K562 (cell line): ENCODE results near the gene CLEC2L. TPM values are rescaled to one million over a fixed set of nuclear protein-coding genes. Genes with fewer than 3 reads are reported as not detected.

Experiments used
- BDP1 ChIP-seq: IDR thresholded peaks from 3 replicates; pipeline ENCODE4 v1.6.1; 2011; ENCODE audit not compliant: insufficient read length, insufficient read depth
- L3MBTL2 ChIP-seq: fragments of 450-650 bp; IDR thresholded peaks from 2 replicates; pipeline ENCODE4 v1.6.1; 2016; ENCODE audit warnings: mild to moderate bottlenecking, moderate library complexity
- MYC ChIP-seq, 2 experiments: fragments of 250-450 bp in 1 of 2; sonication (Bioruptor Pico) in 1 of 2; IDR thresholded peaks; 2 replicates each; pipeline versions ENCODE4 v1.5.1 to v1.6.1; 2012 to 2021; ENCODE audit warnings: low read depth in 2 of 2, borderline replicate concordance in 1 of 2, improper control_type of control experiment in 1 of 2, low read length in 1 of 2, mild to moderate bottlenecking in 1 of 2, moderate library complexity in 1 of 2
- NFIC ChIP-seq: fragments of 450-650 bp; IDR thresholded peaks from 2 replicates; pipeline ENCODE4 v1.6.1; 2017; ENCODE audit warnings: mild to moderate bottlenecking, inconsistent platforms
- POLR2B ChIP-seq: fragments of 450-650 bp; IDR thresholded peaks from 2 replicates; pipeline ENCODE4 v1.6.1; 2018; ENCODE audit warnings: low read depth; ENCODE audit not compliant: partially characterized antibody
- SP1 ChIP-seq: sonication (generic); formaldehyde crosslinking; IDR thresholded peaks from 2 replicates; pipeline ENCODE4 v1.8.1; 2022; ENCODE audit warnings: mild to moderate bottlenecking, missing genetic modification reagents
- SP2 ChIP-seq: IDR thresholded peaks from 2 replicates; pipeline ENCODE4 v1.6.1; 2011; ENCODE audit warnings: mild to moderate bottlenecking, low read depth, low read length, moderate library complexity; ENCODE audit not compliant: poor library complexity, severe bottlenecking; ENCODE audit errors: extremely low read depth
- ZNF41 ChIP-seq: fragments of 250-450 bp; sonication (Bioruptor Pico); conservative IDR thresholded peaks from 2 replicates; pipeline ENCODE4 v1.4.0; 2020; ENCODE audit warnings: mild to moderate bottlenecking
- ZZZ3 ChIP-seq: fragments of 450-650 bp; IDR thresholded peaks from 2 replicates; pipeline ENCODE4 v1.6.1; 2016; ENCODE audit warnings: antibody characterized with exemption, mild to moderate bottlenecking, moderate library complexity
- polyA plus RNA-seq, 8 experiments: library from polyadenylated mRNA; depleted of rRNA in 4 of 8; stranded (reverse) in 5 of 8; unstranded in 3 of 8; fragments of >200 nt; fragmentation: Nextera tagmentation in 2 of 8; fragmentation: Illumina TruSeq in 1 of 8; extraction: Ambion mirVana in 2 of 8; extraction: Trizol in 1 of 8; gene quantifications; 2 replicates each; pipeline versions ENCODE4 v1.2.1 to v1.2.3, GENCODE V29; 2011 to 2014; ENCODE audit warnings: inconsistent platforms in 1 of 8, missing spikeins in 1 of 8
- total RNA-seq, 7 experiments: library from RNA; depleted of rRNA in 6 of 7; stranded (reverse); fragments of >200 nt in 6 of 7; fragmentation: Illumina TruSeq in 2 of 7; extraction: Trizol in 2 of 7; gene quantifications; 2 replicates each; pipeline versions ENCODE4 v1.2.1 to v1.2.3, GENCODE V29; 2011 to 2021; ENCODE audit warnings: low replicate concordance in 1 of 7
- TF ChIP-seq, protein P1 (sequence below): fragments of 450-650 bp; IDR thresholded peaks from 2 replicates; pipeline ENCODE4 v1.6.1; 2017; ENCODE audit warnings: antibody characterized with exemption, mild to moderate bottlenecking
- TF ChIP-seq, protein P2 (sequence below), 2 experiments: fragments of 450-650 bp; IDR thresholded peaks; 2 replicates each; pipeline ENCODE4 v1.6.1; 2016
- TF ChIP-seq, protein P3 (sequence below): IDR thresholded peaks from 2 replicates; pipeline ENCODE4 v1.6.1; 2012; ENCODE audit warnings: low read depth, low read length, improper control_type of control experiment, borderline replicate concordance
- TF ChIP-seq, protein P4 (sequence below): sonication (generic); formaldehyde crosslinking; IDR thresholded peaks from 2 replicates; pipeline ENCODE4 v1.4.0; 2020; ENCODE audit warnings: mild to moderate bottlenecking, missing genetic modification reagents

Gene CLEC2L
- total and polyA plus RNA-seq, 9 of the 15 experiments (the other 6 are each of a cell fraction or from before 2014, with no cell fraction given): 0.84 to 5.5 (median 1.8) TPM

DNA sequence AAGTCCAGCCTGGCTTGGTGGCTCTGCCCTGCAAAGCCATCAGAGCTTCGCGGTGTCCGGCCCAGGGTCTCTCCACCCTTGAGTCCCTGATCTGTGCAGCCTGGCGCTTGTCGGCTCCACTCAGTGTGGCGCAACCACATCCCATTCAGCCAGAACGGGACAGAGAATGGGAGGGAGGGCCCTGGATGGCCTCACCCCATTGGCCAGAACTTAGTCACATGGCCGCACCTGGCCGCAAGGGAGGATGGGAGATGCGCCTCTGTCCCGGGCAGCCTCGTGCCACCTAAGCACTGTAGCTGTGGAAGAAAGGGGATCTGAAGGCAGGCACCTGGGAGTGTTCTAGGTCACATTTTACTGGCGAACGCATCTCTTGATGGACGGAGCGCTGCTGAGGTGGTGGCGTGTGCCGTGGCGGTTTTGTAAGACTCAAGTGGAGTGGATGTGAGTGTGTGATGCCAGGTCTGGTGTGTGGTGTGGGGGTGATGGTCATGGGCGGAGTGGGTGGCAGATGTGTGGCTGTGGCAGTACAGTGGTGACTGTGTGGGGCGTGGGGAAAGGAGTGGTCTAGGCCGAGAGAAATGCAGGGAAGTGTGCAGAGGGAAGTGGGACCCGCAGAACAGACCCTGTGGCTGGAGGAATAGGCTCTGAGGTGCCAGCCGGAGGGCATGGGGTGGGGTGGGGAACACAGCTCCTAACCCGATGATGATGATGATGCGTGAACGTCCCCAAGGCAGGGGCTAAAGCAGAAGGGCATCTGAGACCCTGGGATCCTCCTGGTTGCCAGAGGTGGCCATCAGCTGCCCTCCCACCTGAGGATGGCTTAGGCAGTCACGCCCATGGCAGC, 19.0 kb downstream of the CLEC2L start (continued):
- TF ChIP-seq, protein P1, sequence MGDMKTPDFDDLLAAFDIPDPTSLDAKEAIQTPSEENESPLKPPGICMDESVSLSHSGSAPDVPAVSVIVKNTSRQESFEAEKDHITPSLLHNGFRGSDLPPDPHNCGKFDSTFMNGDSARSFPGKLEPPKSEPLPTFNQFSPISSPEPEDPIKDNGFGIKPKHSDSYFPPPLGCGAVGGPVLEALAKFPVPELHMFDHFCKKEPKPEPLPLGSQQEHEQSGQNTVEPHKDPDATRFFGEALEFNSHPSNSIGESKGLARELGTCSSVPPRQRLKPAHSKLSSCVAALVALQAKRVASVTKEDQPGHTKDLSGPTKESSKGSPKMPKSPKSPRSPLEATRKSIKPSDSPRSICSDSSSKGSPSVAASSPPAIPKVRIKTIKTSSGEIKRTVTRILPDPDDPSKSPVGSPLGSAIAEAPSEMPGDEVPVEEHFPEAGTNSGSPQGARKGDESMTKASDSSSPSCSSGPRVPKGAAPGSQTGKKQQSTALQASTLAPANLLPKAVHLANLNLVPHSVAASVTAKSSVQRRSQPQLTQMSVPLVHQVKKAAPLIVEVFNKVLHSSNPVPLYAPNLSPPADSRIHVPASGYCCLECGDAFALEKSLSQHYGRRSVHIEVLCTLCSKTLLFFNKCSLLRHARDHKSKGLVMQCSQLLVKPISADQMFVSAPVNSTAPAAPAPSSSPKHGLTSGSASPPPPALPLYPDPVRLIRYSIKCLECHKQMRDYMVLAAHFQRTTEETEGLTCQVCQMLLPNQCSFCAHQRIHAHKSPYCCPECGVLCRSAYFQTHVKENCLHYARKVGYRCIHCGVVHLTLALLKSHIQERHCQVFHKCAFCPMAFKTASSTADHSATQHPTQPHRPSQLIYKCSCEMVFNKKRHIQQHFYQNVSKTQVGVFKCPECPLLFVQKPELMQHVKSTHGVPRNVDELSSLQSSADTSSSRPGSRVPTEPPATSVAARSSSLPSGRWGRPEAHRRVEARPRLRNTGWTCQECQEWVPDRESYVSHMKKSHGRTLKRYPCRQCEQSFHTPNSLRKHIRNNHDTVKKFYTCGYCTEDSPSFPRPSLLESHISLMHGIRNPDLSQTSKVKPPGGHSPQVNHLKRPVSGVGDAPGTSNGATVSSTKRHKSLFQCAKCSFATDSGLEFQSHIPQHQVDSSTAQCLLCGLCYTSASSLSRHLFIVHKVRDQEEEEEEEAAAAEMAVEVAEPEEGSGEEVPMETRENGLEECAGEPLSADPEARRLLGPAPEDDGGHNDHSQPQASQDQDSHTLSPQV: peak; percentile 25; the same call in 1 of the 2 replicates
- TF ChIP-seq SP2 (no peak), NFIC (0 out of 2 replicates have a peak, but pooled peaks have one; percentile 15), ZNF41 (no peak), SP1 (CRISPR knock-in tag) (peak; percentile 82), POLR2B (no peak), BDP1 (no peak), L3MBTL2 (peak; percentile 96), MYC (IDR thresholded peaks at IDR 0.05; ENCODE audit: low read depth, low read length) (peak; percentile 68; the same call in 1 of the 2 replicates), MYC (CRISPR knock-in tag; IDR thresholded peaks at IDR 0.05; ENCODE audit: borderline replicate concordance, low read depth) (no peak), ZZZ3 (no peak)
- TF ChIP-seq, protein P2, sequence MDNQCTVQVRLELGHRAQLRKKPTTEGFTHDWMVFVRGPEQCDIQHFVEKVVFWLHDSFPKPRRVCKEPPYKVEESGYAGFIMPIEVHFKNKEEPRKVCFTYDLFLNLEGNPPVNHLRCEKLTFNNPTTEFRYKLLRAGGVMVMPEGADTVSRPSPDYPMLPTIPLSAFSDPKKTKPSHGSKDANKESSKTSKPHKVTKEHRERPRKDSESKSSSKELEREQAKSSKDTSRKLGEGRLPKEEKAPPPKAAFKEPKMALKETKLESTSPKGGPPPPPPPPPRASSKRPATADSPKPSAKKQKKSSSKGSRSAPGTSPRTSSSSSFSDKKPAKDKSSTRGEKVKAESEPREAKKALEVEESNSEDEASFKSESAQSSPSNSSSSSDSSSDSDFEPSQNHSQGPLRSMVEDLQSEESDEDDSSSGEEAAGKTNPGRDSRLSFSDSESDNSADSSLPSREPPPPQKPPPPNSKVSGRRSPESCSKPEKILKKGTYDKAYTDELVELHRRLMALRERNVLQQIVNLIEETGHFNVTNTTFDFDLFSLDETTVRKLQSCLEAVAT (IDR thresholded peaks at IDR 0.05): peak in 1 of 2 experiments; percentile 18; a peak in 1 of 4 replicates
- TF ChIP-seq, protein P3, sequence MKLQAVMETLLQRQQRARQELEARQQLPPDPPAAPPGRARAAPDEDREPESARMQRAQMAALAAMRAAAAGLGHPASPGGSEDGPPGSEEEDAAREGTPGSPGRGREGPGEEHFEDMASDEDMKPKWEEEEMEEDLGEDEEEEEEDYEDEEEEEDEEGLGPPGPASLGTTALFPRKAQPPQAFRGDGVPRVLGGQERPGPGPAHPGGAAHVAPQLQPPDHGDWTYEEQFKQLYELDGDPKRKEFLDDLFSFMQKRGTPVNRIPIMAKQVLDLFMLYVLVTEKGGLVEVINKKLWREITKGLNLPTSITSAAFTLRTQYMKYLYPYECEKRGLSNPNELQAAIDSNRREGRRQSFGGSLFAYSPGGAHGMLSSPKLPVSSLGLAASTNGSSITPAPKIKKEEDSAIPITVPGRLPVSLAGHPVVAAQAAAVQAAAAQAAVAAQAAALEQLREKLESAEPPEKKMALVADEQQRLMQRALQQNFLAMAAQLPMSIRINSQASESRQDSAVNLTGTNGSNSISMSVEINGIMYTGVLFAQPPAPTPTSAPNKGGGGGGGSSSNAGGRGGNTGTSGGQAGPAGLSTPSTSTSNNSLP: no peak
- TF ChIP-seq, protein P4, sequence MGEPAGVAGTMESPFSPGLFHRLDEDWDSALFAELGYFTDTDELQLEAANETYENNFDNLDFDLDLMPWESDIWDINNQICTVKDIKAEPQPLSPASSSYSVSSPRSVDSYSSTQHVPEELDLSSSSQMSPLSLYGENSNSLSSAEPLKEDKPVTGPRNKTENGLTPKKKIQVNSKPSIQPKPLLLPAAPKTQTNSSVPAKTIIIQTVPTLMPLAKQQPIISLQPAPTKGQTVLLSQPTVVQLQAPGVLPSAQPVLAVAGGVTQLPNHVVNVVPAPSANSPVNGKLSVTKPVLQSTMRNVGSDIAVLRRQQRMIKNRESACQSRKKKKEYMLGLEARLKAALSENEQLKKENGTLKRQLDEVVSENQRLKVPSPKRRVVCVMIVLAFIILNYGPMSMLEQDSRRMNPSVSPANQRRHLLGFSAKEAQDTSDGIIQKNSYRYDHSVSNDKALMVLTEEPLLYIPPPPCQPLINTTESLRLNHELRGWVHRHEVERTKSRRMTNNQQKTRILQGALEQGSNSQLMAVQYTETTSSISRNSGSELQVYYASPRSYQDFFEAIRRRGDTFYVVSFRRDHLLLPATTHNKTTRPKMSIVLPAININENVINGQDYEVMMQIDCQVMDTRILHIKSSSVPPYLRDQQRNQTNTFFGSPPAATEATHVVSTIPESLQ (CRISPR knock-in tag): peak; percentile 71; the same call in 1 of the 2 replicates
